K562 (cell line): ENCODE data around the gene CCL13. TPM values are rescaled to one million over a fixed set of nuclear protein-coding genes. Genes with fewer than 3 reads are reported as not detected.

Source experiments
- ATAC-seq: fragments of 200-7000 bp; cut with Tn5 transposase; 3 replicates; pipeline ENCODE4 v1.9.1; 2020; ENCODE audit warnings: moderate library complexity
- BruUV-seq: library from RNA; stranded (reverse); fragments of 400-500 nt; replicated peaks from 2 replicates; lab custom pipeline; 2021; lab: Mats Ljungman, UMichigan
- CTCF ChIA-PET: fragments of 300-600 bp; formaldehyde crosslinking; extraction: SDS; loops from one replicate; lab custom pipeline; 2021; ENCODE audit warnings: low intra/inter-chr PET ratio; lab: Yijun Ruan, JAX
- POLR2A ChIA-PET: fragments of 300-600, 350-650 bp; sonication (Branson Sonifier 250); formaldehyde crosslinking; extraction: SDS; loops from one replicate; lab custom pipeline; 2021; ENCODE audit warnings: antibody characterized with exemption, inconsistent platforms; lab: Yijun Ruan, JAX
- DNase-seq, 4 experiments: peaks; one replicate each; pipeline versions ENCODE4 v3.0.0 to v3.0.0-alpha.2; 2011 to 2018; ENCODE audit warnings: low spot score in 3 of 4, mixed read lengths in 3 of 4; ENCODE audit errors: extremely low read depth in 1 of 4
- FAIRE-seq: peaks from 2 replicates; lab custom pipeline; 2011; peaks lifted over from hg19 to GRCh38; lab: Jason Lieb, UNC
- H2AFZ ChIP-seq: 2 replicates; pipeline ENCODE4 v1.6.0; 2011; ENCODE audit warnings: low read depth, low read length, control low read depth, inconsistent platforms
- H3K27ac ChIP-seq: fragments of 200-600 bp; 3 replicates; pipeline ENCODE4 v1.8.0; 2011; ENCODE audit warnings: low read depth, mild to moderate bottlenecking, control low read depth, inconsistent platforms, low read length, moderate library complexity, mixed read lengths; ENCODE audit errors: extremely low read depth
- H3K27me3 ChIP-seq, 2 experiments: fragments of 300-600 bp in 1 of 2; 2 replicates in 1 of 2; 3 replicates in 1 of 2; pipeline versions ENCODE4 v1.6.0 to v1.8.0; 2011; ENCODE audit warnings: inconsistent platforms in 2 of 2, low read length in 2 of 2, mild to moderate bottlenecking in 1 of 2, mixed read lengths in 1 of 2, moderate library complexity in 1 of 2; ENCODE audit not compliant: control insufficient read depth in 2 of 2, insufficient read depth in 2 of 2
- H3K36me3 ChIP-seq: fragments of 300-600 bp; 3 replicates; pipeline ENCODE4 v1.8.0; 2011; ENCODE audit warnings: mild to moderate bottlenecking, low read length, inconsistent platforms; ENCODE audit not compliant: control insufficient read depth, insufficient read depth
- H3K4me1 ChIP-seq, 2 experiments: fragments of 200-600 bp in 1 of 2; replicated peaks in 1 of 2; 2 replicates in 1 of 2; 3 replicates in 1 of 2; pipeline versions ENCODE4 v1.5.1 to v1.8.0; 2011; ENCODE audit warnings: inconsistent platforms in 2 of 2, low read length in 2 of 2, mild to moderate bottlenecking in 1 of 2, mixed read lengths in 1 of 2, moderate library complexity in 1 of 2; ENCODE audit not compliant: control insufficient read depth in 2 of 2, insufficient read depth in 2 of 2
- H3K4me2 ChIP-seq: 2 replicates; pipeline ENCODE4 v1.6.1; 2011; ENCODE audit warnings: low read length, control low read depth, inconsistent platforms, mixed read lengths; ENCODE audit not compliant: insufficient read depth
- H3K4me3 ChIP-seq: fragments of 200-600 bp; sonication (generic), shearing (Covaris generic); 2 replicates; pipeline ENCODE4 v1.5.1; 2016; ENCODE audit warnings: control low read depth, inconsistent platforms
- H3K79me2 ChIP-seq: fragments of 200-600 bp; 3 replicates; pipeline ENCODE4 v1.8.0; 2011; ENCODE audit warnings: low read length, inconsistent platforms; ENCODE audit not compliant: control insufficient read depth, insufficient read depth
- H3K9ac ChIP-seq, 2 experiments: 2 replicates each; pipeline versions ENCODE4 v1.6.0 to v1.6.1; 2011; ENCODE audit warnings: low read depth in 2 of 2, low read length in 2 of 2, control low read depth in 1 of 2, inconsistent platforms in 1 of 2, mild to moderate bottlenecking in 1 of 2, mixed read lengths in 1 of 2; ENCODE audit not compliant: insufficient read depth in 1 of 2
- H3K9me1 ChIP-seq: one replicate; pipeline ENCODE4 v1.6.0; 2011; ENCODE audit warnings: inconsistent platforms, mild to moderate bottlenecking, low read length, moderate library complexity; ENCODE audit not compliant: control insufficient read depth, insufficient read depth
- H3K9me3 ChIP-seq: replicated peaks from 2 replicates; pipeline ENCODE4 v1.5.1; 2011; ENCODE audit warnings: low read depth, low read length, inconsistent platforms; ENCODE audit not compliant: control insufficient read depth, insufficient read depth
- H4K20me1 ChIP-seq: replicated peaks from 2 replicates; pipeline ENCODE4 v1.6.1; 2011; ENCODE audit warnings: low read length, inconsistent platforms, mixed read lengths; ENCODE audit not compliant: control insufficient read depth, insufficient read depth
- BACH1 ChIP-seq: fragments of 200-800 bp; sonication (Bioruptor generic); IDR thresholded peaks from 2 replicates; pipeline ENCODE4 v1.6.1; 2016; ENCODE audit warnings: missing genetic modification characterization, missing compliant biosample characterization
- LEF1 ChIP-seq: fragments of 450-650 bp; IDR thresholded peaks from 2 replicates; pipeline ENCODE4 v1.6.1; 2016; ENCODE audit warnings: mild to moderate bottlenecking
- ZBTB1 ChIP-seq: sonication (generic); formaldehyde crosslinking; IDR thresholded peaks from 2 replicates; pipeline ENCODE4 v1.8.1; 2023; ENCODE audit warnings: missing genetic modification reagents, low read depth, mild to moderate bottlenecking, borderline replicate concordance
- ZNF444 ChIP-seq: fragments of 250-450 bp; sonication (Bioruptor Pico); IDR thresholded peaks from 2 replicates; pipeline ENCODE4 v1.4.0; 2020; ENCODE audit warnings: mild to moderate bottlenecking, moderate library complexity
- WGBS: fragments of 100-300 bp; shearing (Covaris generic); methylation state at CpG from one replicate; pipeline ENCODE4 v1.1.6; 2016; ENCODE audit warnings: low coverage, mixed read lengths; ENCODE audit not compliant: insufficient coverage; ENCODE audit errors: missing lambda C conversion rate; 5-methylcytosine and 5-hydroxymethylcytosine counted together
- in situ Hi-C: fragments of 300-500 bp; cut with MboI; formaldehyde crosslinking; loops from 4 replicates; pipeline ENCODE4 v1.15.0; 2018; ENCODE audit warnings: inconsistent platforms, mixed read lengths
- intact Hi-C: fragments of 100-400 bp; cut with micrococcal nuclease; formaldehyde crosslinking; loops from 2 replicates; pipeline ENCODE4 v1.14.2; 2022
- polyA plus RNA-seq, 8 experiments: library from polyadenylated mRNA; depleted of rRNA in 4 of 8; stranded (reverse) in 5 of 8; unstranded in 3 of 8; fragments of >200 nt; fragmentation: Nextera tagmentation in 2 of 8; fragmentation: Illumina TruSeq in 1 of 8; extraction: Ambion mirVana in 2 of 8; extraction: Trizol in 1 of 8; gene quantifications; 2 replicates each; pipeline versions ENCODE4 v1.2.1 to v1.2.3, GENCODE V29; 2011 to 2014; ENCODE audit warnings: inconsistent platforms in 1 of 8, missing spikeins in 1 of 8
- total RNA-seq, 7 experiments: library from RNA; depleted of rRNA in 6 of 7; stranded (reverse); fragments of >200 nt in 6 of 7; fragmentation: Illumina TruSeq in 2 of 7; extraction: Trizol in 2 of 7; gene quantifications; 2 replicates each; pipeline versions ENCODE4 v1.2.1 to v1.2.3, GENCODE V29; 2011 to 2021; ENCODE audit warnings: low replicate concordance in 1 of 7
- TF ChIP-seq, protein P1 (sequence below), 2 experiments: fragments of 450-650 bp in 1 of 2; sonication (generic) in 1 of 2; formaldehyde crosslinking in 1 of 2; IDR thresholded peaks; 2 replicates each; pipeline versions ENCODE4 v1.7.1 to v1.9.0; 2016 to 2022; ENCODE audit warnings: inconsistent platforms in 1 of 2, mild to moderate bottlenecking in 1 of 2, missing genetic modification reagents in 1 of 2

Gene CCL13
- total and polyA plus RNA-seq, 9 of the 15 experiments (the other 6 are each of a cell fraction or from before 2014, with no cell fraction given): not detected

DNA sequence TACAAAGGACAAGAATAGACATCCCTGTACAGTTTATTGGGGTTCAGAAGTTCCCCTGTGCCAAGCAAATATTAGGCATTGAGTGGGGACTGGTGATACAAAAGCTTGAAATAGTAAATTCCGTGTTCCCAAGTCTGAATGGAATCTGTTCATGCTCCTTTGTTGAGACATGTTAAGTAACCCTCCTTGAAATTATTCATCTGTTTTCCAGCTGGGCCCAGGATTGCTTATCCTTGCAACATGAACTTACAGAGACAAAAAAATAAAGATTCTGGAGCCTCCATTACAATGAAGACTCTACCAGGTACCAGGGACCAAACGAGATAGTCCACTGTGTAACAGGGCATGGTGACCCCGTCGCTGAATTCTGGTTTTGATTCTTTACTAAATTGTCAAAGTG lies 43.1 kb upstream of the CCL13 start:
- H3K79me2 ChIP-seq: no peaks in the 10 kb centered on the region
- intact Hi-C loops: no loop called here
- no peak overlapping the region for H2AFZ ChIP-seq
- 0 out of 5 replicates have a peak, but pooled peaks cover 2 to 5% of the 10 kb centered on the region in 2 experiments for H3K27me3 ChIP-seq
- POLR2A ChIA-PET: no interaction called here
- WGBS: 0% methylated on average over 4 of the region's 4 CpGs
- FAIRE-seq (no peak), ATAC-seq (no peak), DNase-seq (no peak)
- no peaks in the 10 kb centered on the region for H3K9me3 ChIP-seq
- H3K27ac ChIP-seq: no peak overlapping the region
- no peak overlapping the region for H3K4me2 ChIP-seq
- H3K9ac ChIP-seq: no peak overlapping the region
- H4K20me1 ChIP-seq: no peaks in the 10 kb centered on the region
- H3K9me1 ChIP-seq: no peaks in the 10 kb centered on the region
- H3K36me3 ChIP-seq: no peaks in the 10 kb centered on the region
- no TSS peak for BruUV-seq
- H3K4me1 ChIP-seq: no peaks in the 10 kb centered on the region
- in situ Hi-C loops: no loop called here
- no peak overlapping the region for H3K4me3 ChIP-seq
- CTCF ChIA-PET: no interaction called here
- TF ChIP-seq LEF1 (no peak), ZNF444 (no peak), ZBTB1 (CRISPR knock-in tag) (no peak), BACH1 (tag) (no peak)
- TF ChIP-seq, protein P1, sequence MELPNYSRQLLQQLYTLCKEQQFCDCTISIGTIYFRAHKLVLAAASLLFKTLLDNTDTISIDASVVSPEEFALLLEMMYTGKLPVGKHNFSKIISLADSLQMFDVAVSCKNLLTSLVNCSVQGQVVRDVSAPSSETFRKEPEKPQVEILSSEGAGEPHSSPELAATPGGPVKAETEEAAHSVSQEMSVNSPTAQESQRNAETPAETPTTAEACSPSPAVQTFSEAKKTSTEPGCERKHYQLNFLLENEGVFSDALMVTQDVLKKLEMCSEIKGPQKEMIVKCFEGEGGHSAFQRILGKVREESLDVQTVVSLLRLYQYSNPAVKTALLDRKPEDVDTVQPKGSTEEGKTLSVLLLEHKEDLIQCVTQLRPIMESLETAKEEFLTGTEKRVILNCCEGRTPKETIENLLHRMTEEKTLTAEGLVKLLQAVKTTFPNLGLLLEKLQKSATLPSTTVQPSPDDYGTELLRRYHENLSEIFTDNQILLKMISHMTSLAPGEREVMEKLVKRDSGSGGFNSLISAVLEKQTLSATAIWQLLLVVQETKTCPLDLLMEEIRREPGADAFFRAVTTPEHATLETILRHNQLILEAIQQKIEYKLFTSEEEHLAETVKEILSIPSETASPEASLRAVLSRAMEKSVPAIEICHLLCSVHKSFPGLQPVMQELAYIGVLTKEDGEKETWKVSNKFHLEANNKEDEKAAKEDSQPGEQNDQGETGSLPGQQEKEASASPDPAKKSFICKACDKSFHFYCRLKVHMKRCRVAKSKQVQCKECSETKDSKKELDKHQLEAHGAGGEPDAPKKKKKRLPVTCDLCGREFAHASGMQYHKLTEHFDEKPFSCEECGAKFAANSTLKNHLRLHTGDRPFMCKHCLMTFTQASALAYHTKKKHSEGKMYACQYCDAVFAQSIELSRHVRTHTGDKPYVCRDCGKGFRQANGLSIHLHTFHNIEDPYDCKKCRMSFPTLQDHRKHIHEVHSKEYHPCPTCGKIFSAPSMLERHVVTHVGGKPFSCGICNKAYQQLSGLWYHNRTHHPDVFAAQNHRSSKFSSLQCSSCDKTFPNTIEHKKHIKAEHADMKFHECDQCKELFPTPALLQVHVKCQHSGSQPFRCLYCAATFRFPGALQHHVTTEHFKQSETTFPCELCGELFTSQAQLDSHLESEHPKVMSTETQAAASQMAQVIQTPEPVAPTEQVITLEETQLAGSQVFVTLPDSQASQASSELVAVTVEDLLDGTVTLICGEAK (IDR thresholded peaks at IDR 0.05): no peak
- TF ChIP-seq, protein P1 (CRISPR knock-in tag; IDR thresholded peaks at IDR 0.05): no peak
